OCI-LY1 (cell line): ENCODE measurements around the gene RBM20.

Source experiments
- H2AFZ ChIP-seq: fragments of 200-600 bp; sonication (generic), shearing (Covaris generic); 2 replicates; pipeline ENCODE4 v1.6.0; 2014; ENCODE audit warnings: antibody characterized with exemption, mild to moderate bottlenecking, low read length
- H3F3A ChIP-seq: fragments of 200-600 bp; sonication (generic), shearing (Covaris generic); 2 replicates; pipeline ENCODE4 v1.6.0; 2014; ENCODE audit warnings: mild to moderate bottlenecking, antibody characterized with exemption, low read length, moderate library complexity; ENCODE audit not compliant: insufficient read depth
- H3K27ac ChIP-seq: fragments of 200-600 bp; sonication (generic); 2 replicates; pipeline ENCODE4 v1.5.1; 2014; ENCODE audit warnings: low read length, mixed run types, mild to moderate bottlenecking, low read depth; ENCODE audit not compliant: poor library complexity, severe bottlenecking
- H3K27me3 ChIP-seq: fragments of 200-600 bp; sonication (generic); 2 replicates; pipeline ENCODE4 v1.6.0; 2014; ENCODE audit warnings: antibody characterized with exemption, mild to moderate bottlenecking, low read length, moderate library complexity; ENCODE audit not compliant: insufficient read depth
- H3K36me3 ChIP-seq: fragments of 200-600 bp; sonication (generic); 2 replicates; pipeline ENCODE4 v1.6.1; 2014; ENCODE audit warnings: mild to moderate bottlenecking, antibody characterized with exemption, low read length, moderate library complexity, mixed read lengths; ENCODE audit not compliant: insufficient read depth
- H3K4me1 ChIP-seq: fragments of 200-600 bp; sonication (generic); 2 replicates; pipeline ENCODE4 v1.5.1; 2014; ENCODE audit warnings: mild to moderate bottlenecking, low read length, moderate library complexity; ENCODE audit not compliant: insufficient read depth, severe bottlenecking
- H3K4me2 ChIP-seq: fragments of 200-600 bp; sonication (generic), shearing (Covaris generic); 2 replicates; pipeline ENCODE4 v1.6.1; 2014; ENCODE audit warnings: low read length
- H3K4me3 ChIP-seq: fragments of 200-600 bp; sonication (generic); 2 replicates; pipeline ENCODE4 v1.5.1; 2014; ENCODE audit warnings: low read length, low read depth, mild to moderate bottlenecking, mixed read lengths; ENCODE audit not compliant: poor library complexity, severe bottlenecking
- H3K79me2 ChIP-seq: fragments of 200-600 bp; shearing (Covaris generic); 2 replicates; pipeline ENCODE4 v1.6.1; 2016; ENCODE audit warnings: mixed run types, low read length, mixed read lengths; ENCODE audit not compliant: insufficient read depth
- H3K9ac ChIP-seq: fragments of 200-600 bp; sonication (generic), shearing (Covaris generic); 2 replicates; pipeline ENCODE4 v1.6.1; 2014; ENCODE audit warnings: mild to moderate bottlenecking, low read length, mixed read lengths
- H3K9me2 ChIP-seq: fragments of 200-600 bp; sonication (generic), shearing (Covaris generic); 2 replicates; pipeline ENCODE4 v1.6.1; 2014; ENCODE audit warnings: low read depth, mild to moderate bottlenecking, low read length, mixed read lengths
- H3K9me3 ChIP-seq: fragments of 200-600 bp; shearing (Covaris generic); 2 replicates; pipeline ENCODE4 v1.6.1; 2014; ENCODE audit warnings: low read length, mixed read lengths
- H4K20me1 ChIP-seq: fragments of 200-600 bp; sonication (generic), shearing (Covaris generic); 2 replicates; pipeline ENCODE4 v1.6.0; 2016; ENCODE audit warnings: mild to moderate bottlenecking, low read length; ENCODE audit not compliant: insufficient read depth
- EZH2 ChIP-seq: fragments of 200-600 bp; sonication (generic), shearing (Covaris generic); IDR thresholded peaks from 2 replicates; pipeline ENCODE4 v1.8.0; 2017; ENCODE audit warnings: borderline replicate concordance, mixed run types, mild to moderate bottlenecking, antibody characterized with exemption, low read length, moderate library complexity, mixed read lengths
- TF ChIP-seq, protein P1 (sequence below): fragments of 200-600 bp; sonication (generic), shearing (Covaris generic); IDR thresholded peaks from 2 replicates; pipeline ENCODE4 v1.5.1; 2017; ENCODE audit warnings: mild to moderate bottlenecking, antibody characterized with exemption, low read length, moderate library complexity, mixed read lengths

Gene RBM20

DNA sequence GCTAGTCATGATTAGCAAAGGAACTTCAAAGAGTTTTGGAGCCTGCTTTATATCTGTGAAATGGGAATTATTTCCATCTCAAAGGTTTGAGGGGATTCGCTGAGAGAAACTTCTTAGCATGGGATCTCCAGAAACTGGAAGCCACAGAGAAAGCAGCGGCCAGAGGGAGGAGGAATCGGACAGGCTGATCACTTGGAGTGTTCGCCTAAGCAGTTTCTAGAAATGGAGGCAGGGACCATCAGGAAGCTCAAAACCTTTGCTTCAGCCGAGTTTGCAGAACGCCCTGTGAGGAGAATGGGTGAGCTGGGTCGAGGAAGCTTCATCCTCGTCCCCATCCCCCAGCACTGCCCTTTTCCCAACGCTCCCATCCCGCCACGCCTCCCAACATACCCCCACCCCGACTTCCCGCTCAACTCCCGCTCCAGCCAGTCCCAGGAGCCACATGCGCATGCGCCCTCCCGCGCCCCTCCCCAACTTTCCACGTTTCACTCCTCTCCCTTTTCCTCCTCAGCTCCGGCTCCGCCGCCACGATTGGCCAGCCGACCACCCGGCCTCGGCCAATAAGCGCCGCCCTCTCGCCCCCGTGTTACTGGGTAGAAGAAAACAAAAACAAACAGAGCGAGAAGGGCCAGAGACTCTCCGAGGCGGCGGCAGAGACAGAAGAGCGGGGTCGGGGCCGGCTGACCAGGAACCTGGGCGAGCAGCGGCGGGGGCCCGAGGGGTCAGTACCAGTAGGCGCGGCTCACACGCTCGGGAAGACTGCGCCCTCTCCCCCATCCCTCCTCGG lies 227.4 kb downstream of the RBM20 start, which contains the start of gene PDCD4:
Gene PDCD4, plus strand, starts transcription at position 631 of the 787 bp plus-strand sequence. CDS start 4,100 bp downstream, outside the sequence.
- Histone ChIP-seq H3K9me2 (no peaks in the 10 kb centered on the region), H3K4me3 (peak within 1 kb of the TSS; percentile 88)

DNA sequence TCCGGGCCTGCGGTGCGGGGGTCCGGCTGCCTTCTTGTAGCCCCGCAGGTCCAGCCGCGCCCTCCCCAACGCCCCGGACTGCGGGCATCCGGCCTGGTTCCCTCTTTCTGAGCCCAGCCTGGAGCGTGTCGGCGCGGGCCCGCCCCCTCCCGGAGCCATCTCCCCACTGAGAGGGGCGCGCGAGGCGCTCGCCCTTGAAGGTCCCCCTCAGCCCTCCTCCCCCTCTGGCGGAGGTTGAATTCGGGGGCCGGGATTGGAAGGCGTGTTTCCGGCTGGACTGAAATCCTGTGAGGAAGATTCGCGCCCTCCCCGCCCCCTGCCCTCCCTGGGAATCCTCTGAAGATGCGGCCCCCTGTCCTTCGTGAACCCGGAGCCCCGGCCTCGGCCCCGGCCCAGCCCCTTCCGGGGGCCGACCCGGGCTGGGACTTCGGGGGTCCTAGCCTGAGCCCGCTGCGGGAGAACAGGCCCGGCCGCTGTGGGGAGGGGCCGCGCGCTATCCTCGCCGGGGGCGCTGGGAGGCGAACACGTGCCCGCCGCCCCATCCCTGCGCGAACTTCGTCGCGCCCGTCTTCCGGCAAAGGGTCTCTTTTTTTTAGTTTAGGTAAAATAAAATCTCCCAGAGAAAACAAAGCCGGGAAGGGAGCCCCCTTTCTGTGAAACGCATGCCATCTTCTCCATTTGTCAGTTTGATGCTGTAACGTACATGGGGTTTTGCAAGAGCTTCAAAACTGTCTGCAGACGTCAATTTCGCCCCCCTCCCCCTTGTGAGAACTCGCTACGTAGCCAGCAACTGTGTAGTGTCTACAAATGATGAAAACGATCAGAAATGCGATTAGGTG lies 228.2 kb downstream of the RBM20 start:
- Histone ChIP-seq H3K9ac (peak overlapping the region; percentile 96), H4K20me1 (no peaks in the 10 kb centered on the region), H3K9me3 (no peaks in the 10 kb centered on the region), H3K27me3 (no peaks in the 10 kb centered on the region), H3K4me2 (peak overlapping the region; percentile 99), H3K27ac (peak overlapping the region; percentile 98), H3F3A (peaks cover 4% of the 10 kb centered on the region; the same call in 1 of the 2 replicates), H3K4me3 (peak overlapping the region; percentile 88), H3K79me2 (peaks cover 47% of the 10 kb centered on the region), H2AFZ (no peak overlapping the region), H3K36me3 (peaks cover 22% of the 10 kb centered on the region), H3K4me1 (peaks cover 70% of the 10 kb centered on the region), H3K9me2 (no peaks in the 10 kb centered on the region)
- TF ChIP-seq, protein P1, sequence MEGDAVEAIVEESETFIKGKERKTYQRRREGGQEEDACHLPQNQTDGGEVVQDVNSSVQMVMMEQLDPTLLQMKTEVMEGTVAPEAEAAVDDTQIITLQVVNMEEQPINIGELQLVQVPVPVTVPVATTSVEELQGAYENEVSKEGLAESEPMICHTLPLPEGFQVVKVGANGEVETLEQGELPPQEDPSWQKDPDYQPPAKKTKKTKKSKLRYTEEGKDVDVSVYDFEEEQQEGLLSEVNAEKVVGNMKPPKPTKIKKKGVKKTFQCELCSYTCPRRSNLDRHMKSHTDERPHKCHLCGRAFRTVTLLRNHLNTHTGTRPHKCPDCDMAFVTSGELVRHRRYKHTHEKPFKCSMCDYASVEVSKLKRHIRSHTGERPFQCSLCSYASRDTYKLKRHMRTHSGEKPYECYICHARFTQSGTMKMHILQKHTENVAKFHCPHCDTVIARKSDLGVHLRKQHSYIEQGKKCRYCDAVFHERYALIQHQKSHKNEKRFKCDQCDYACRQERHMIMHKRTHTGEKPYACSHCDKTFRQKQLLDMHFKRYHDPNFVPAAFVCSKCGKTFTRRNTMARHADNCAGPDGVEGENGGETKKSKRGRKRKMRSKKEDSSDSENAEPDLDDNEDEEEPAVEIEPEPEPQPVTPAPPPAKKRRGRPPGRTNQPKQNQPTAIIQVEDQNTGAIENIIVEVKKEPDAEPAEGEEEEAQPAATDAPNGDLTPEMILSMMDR = peak; percentile 25; the same call in 1 of the 2 replicates
- TF ChIP-seq EZH2 = no peak

More for the DNA sequence above, 227.4 kb downstream of the RBM20 start, which contains the start of gene PDCD4:
- Histone ChIP-seq H3K9ac (peak within 1 kb of the TSS; percentile 96), H3K27me3 (no peaks in the 10 kb centered on the region), H3K27ac (peak within 1 kb of the TSS; percentile 98), H3F3A (peaks cover 4% of the 10 kb centered on the region; the same call in 1 of the 2 replicates), H3K36me3 (peaks cover 17% of the 10 kb centered on the region), H3K4me2 (peak within 1 kb of the TSS; percentile 99), H3K79me2 (peaks cover 41% of the 10 kb centered on the region), H3K9me3 (no peaks in the 10 kb centered on the region), H2AFZ (no peak within 1 kb of the TSS), H4K20me1 (no peaks in the 10 kb centered on the region), H3K4me1 (peaks cover 78% of the 10 kb centered on the region)
- TF ChIP-seq, protein P1 = no peak
- TF ChIP-seq EZH2 = no peak

DNA sequence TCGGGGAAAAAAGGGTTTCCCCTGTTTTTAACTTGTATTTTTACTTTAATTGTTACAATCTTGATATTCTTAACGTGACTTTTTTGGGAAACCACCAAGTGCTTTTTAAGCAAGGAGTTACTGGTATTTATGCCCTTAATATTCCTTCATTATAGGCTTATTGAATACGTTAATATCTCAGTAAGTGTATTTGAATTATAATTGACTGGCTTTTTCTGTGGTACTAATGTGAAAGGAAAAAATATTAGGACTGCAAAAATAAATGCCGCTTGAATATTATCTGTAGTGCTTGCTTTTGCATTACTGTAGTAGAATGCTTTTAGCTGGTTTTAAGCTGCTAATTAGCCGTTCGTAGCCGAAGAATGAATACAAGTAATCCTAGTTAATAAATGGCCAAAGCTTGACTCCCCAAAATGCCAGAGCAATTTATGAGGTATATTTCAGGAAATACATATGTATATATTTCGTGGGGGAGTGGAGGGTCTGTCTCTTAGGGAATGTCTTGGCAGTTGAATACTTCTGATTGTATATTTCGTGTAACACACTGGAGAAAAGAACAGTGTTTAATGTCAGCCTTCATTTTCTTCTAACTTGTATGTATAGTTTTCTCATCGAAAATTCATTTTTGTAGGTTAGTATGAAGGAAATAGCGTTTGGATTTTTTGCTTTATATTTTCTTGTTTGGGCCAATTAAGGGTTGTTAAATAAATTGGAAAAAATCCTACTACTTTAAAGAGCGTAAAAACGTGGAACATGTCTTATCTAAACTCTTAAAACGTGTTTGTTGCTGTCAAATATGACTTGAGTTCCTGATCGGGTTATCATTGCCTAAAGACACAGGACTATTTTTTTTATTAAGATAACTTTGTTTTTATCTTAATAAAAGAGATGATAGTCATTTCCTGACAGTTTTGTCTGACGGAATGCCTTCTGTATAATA lies 229.1 kb downstream of the RBM20 start:
- H2AFZ ChIP-seq = no peak overlapping the region
- H3K27me3 ChIP-seq = no peaks in the 10 kb centered on the region
- H3K4me2 ChIP-seq = peak overlapping the region; percentile 99
- peak overlapping the region; percentile 98 for H3K27ac ChIP-seq
- H3F3A ChIP-seq = no peaks in the 10 kb centered on the region
- H3K4me3 ChIP-seq = peak overlapping the region; percentile 88
- H3K79me2 ChIP-seq = peaks cover 47% of the 10 kb centered on the region
- no peaks in the 10 kb centered on the region for H3K9me2 ChIP-seq
- H3K9me3 ChIP-seq = no peaks in the 10 kb centered on the region
- H3K9ac ChIP-seq = peak overlapping the region; percentile 96
- H4K20me1 ChIP-seq = no peaks in the 10 kb centered on the region
- peaks cover 62% of the 10 kb centered on the region for H3K4me1 ChIP-seq
- peaks cover 31% of the 10 kb centered on the region for H3K36me3 ChIP-seq
- TF ChIP-seq, protein P1 = no peak
- TF ChIP-seq EZH2 = no peak
